ENCODE measurements around the gene CD93.
A peak's percentile ranks its signal among the peaks of the same experiment; 100 is the strongest.

The CD93 gene

DNA sequence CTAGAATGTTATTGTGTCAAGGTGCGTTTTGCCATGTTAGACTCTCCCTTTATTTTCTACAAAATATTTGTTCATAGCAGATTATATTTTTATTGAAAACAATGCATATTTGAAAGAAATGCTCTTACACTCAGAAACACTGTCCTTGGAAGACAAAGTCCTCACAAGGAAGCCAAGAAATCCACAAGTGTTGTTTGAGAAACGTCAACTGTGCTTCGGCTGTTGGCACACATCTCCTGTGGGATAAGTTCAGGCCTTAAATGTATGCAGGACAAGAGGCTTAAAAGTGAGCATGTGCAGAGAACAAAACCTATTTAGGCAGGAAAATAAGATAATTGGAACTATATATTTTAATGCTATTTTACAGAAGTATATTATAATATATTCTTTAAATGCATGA is 27.1 kb downstream of the CD93 start:
- no peak for DNase-seq

DNA sequence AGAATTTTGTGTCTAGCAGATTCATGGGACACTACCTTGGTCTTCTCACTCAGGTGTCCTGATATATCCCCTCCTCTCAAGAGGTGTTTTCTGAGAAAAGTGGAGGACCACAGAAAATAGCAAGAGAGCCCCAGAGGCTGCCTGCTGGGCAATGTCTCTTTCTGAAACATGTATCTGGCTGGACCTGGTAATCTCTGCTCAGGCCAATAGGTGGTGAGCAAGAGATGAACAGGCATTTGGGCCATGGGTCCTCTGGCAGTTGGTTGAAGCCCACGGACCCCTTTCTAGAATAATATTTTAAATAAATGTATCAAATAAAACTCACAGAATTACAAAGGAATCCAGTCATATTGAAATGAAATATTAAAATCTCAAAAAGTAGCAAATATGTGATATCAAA is 27.9 kb downstream of the CD93 start:
- DNase-seq = no peak

DNA sequence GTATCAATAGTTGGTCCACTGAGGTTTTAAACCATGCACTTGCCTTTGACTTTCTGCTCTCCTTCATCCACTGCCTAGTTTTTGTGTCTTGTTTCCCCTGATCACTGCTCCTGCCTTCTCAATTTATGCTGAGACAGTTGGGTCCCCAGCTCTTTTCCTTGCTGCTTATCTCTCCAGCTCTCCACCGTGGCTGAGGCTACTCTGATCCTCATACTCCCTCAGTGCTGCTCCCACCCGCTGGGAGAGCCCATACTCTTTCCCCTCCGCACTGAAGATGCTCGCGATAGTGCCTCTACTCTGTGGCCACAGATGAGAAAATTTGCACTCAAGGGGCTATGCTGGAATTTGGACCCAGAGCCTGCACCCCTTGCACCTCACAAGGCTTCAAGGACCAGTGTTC is 33.2 kb downstream of the CD93 start:
- DNase-seq = no peak

DNA sequence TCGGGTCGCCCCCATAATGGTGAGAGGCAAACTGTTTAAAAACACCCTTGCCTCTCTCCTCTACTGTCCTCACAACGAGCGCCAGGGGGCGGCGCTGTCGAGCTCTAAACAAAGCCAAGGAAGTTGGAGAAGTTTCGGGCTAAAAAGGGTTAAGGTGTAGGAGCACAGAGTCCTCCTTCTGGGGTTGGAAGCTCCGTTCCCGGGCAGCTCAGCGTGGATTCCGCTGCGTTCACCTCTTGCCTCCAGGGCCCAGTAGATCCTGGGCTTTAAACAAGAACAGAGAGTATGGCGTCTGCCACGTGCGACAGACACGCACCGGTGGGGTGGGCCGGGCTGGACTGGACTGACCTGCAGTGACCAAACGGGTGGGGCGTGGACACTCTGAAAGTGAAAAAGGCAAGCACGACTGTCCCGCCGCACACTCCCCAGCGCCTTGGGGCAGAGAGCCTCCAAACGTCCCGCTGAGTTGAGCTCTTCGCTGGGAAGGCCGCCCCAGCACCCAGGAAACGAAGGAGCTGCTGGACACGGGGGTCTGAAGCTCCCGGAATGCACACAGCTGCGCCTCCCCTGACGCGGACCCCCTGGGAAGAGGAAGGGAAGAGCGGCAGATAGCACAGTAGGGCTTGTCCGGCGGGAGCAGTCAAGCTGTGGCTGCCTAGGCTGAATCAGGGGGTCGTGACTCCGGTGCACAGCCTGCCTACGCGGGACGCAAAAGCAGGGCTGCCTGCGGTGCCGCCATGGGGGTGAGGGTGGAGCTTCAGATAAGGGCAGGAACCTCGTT is 35.1 kb downstream of the CD93 start:
- DNase-seq = peak; percentile 96

DNA sequence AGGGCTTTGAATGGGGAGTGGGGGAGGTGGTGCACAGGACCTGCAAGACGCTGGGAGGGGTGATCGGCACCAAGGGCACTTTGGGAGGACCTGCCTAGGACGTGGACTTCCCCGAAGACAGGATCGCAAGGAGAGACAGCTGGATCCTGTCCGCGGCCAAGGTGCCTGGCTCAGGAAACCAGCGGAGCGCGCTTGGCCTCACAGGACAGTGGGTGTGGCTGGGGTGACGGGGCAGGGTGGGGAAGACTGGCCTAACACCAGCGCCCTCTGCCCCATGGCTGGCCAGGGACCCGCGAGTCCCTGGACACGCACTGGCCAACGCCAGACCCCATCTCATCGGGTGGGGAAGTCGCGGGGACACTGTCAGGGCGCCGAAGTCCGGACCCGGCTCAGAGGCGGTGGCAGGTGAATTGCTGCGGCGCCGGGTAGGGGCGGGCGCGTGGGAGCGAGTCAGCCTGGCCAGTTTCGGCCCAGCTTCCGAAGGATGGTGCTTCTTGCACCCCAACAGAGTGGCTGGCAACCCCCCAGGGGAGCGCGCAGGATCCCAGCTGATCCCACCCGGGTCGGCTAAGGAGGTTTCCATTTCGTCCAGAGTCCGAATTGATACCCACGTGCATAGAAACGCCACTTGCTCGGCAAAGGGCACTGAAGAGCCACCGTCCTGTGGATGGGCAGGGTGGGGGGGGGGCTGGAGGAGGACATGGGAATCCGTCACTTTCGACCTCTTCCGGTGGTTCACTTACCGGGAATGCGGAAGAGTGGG is 35.9 kb downstream of the CD93 start:
- peak; percentile 44 for DNase-seq

DNA sequence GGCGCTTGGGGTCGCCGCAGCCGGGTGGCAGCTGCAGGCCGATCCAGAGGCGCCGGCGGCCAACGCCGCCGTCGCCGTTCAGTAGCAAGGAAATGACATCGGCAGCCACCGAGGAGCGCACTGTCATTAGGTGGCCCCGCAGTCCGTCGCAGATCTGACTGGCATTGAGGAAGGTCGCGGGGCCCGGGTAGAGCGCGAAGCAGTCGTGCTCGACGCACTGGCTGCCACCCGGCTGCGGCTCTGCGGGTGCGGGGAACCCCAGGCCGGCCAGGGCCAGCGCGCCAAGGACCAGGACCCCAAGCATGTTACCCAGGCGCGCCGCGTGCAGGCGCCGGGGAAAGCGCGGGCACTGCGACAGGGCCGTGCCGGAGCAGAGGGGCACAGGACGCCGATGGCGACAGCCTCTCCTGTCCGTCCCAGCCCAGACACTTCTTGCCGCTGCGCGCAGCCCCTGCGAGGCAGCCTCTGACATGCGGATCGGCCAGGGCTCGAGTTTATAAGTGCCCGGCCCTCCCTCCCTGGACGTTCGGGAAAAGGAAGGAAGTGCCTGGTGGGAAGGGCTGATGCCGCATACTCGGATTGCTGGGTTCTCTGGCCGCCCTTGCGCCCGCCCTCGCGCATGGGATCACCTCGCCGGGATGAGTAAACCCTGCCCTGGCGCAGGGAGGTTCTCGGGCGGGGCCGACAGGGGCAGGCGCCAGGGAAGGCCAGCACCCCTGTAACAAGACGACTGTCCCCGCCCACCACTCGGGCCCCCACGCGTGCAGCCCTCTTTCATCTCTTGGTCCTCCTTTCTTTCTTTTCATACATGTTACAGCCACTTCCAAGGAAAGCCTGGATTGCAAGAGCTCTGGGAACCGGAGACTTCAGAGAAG is 36.7 kb downstream of the CD93 start, which contains the start of gene THBD:
Gene THBD, minus strand, starts transcription at position 472 of the 875 bp plus-strand sequence. Its CDS starts 168 bp downstream, at position 304.
- DNase-seq = peak; percentile 82

DNA sequence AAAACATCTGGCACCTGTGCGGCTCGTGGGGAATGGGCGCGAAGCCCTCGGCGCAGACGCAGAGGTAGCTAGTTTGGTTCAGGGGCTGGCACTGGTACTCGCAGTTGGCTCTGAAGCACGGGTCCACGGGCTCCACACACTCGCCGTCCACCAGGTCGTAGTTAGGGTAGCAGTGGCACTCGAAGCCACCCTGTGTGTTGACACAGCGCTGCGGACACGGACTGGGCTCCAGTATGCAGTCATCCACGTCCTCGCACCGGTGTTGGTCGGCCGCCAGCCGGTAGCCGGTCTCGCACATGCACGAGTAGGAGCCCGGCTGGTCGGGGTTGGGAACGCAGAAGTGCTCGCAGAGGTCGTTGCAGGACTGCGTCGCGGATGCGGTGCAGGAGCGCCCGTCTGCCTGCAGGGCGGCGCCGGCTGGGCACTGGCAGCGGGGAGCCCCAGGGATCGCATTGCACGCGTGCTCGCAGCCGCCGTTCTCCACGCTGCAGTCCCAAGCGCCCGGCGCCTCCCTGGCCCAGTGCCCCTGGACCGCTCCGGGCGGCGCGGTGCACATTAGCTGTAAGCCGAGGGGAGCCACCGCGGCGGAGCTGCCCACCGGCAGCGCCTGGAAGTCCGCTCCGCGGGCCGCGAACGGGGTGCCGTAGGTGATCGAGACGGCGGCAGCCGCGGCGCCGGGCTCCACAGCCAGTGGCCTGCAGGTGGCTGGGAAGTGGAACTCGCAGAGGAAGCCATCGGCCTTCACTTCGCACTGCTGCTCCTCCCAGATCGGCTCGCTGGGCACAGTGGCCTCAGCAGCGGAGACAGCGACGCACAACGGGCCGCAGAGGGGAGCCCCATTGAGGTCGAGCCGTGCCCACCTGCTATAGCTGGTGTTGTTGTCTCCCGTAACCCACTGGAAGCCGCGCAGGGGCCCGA is 37.6 kb downstream of the CD93 start:
- DNase-seq = peak; percentile 82

DNA sequence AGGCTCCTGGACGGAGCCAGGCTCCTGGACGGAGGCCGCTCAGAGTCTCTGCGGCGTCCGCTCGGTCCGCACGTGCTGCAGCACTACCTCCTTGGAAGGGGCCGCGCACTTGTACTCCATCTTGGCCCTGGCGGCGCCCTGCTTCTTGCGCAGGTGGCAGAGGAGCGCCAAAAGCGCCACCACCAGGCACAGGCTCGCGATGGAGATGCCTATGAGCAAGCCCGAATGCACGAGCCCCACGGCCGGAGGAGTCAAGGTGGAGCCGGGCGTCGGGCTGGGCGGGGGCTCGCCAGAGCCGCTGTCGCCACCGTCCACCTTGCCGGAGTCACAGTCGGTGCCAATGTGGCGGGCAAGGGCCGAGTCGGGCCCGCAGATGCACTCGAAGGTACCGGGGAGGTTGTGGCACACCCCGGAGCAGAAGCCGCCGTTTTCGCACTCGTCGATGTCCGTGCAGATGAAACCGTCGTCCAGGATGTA is 38.3 kb downstream of the CD93 start:
- DNase-seq = no peak

DNA sequence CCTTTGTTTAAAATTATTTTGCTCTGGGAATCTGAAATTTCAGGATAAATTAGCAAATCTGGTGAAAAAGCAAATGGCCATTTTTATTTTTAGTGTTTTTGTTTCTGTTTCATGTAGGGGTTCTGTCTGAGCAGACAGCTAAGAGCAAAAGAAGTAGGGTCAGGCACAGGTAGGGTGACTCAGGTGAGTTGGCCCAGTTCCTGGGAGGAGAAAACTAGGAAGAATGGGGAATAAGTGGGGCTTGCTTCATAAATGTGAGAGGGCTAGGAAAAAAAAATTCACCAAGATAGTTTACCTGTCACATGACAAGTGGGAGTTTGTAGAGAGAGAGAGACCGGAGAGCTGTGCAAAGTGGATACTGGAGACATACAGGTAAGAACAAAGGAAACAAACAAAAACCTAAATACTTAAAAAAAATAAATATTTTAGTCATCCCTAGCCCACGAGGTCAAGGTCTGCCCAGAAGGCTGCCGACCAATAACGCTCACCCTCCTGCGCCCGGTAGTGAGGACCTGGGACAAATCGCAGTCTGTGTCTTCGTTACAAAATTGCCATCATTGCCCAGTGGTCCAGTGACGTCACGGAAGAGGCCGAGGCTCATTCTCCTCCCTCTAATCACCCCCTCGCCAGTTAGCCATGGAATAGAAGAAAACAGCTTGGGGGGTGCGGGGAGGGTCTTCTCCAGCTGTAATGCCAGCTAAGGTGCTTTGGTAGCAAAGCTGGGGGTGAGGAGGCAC is 39.0 kb downstream of the CD93 start:
- DNase-seq = no peak

DNA sequence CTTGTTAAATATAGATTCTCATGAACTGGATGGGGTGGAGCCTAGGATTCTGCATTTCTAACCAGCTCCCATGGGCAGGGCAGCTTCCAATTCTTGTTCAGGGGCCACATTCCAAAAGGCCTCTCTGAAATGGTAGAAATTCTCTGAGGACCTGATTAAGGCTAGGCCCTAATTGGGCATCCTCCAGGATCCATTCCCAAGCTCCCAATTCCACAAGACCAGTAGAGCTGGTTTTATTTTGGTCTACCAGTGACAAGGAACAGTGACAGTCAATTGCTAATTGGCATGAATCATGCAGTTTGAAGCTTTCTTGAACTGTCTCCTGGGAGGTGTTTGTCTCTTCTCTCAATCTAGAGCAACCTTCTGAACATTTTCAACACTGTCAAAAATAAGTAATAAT is 39.7 kb downstream of the CD93 start:
- no peak for DNase-seq

DNA sequence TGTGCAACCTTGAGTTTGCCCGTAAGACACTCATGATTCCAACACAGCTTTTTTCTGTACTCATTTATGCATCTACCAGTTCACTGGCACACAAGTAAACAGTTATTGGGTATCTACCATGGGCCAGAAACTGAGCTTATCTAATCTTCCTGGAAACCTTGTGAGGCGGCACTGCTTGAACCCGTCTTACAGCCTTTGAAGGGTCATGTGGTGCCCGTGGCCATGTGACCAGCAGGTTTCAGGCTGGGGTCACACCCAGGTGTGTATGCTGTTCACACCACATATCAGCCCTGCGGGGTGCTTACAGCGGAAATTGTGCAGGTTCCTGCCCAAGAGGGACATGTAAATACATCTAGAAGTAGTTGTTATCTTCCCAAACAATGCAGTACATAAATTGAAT is 42.7 kb downstream of the CD93 start:
- no peak for DNase-seq

DNA sequence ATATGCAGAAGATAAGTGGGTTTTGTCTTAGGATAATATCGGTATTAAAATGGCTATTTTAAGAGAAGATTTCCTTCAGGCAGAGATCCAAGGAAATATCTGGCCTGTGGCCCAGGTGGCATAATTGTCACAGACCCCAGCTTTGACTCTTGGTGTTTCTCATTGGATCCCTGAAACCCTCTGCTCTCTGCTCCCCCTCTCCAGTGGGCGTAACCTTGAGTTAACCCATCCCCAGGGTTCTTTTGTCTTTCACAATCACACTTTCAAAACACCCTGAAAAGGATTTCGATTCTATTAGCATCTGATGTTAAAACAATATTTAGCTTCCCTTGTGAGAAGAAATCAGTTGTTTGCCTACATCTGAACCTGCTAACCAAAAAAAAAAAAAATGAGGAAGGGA is 43.9 kb downstream of the CD93 start:
- DNase-seq = no peak

DNA sequence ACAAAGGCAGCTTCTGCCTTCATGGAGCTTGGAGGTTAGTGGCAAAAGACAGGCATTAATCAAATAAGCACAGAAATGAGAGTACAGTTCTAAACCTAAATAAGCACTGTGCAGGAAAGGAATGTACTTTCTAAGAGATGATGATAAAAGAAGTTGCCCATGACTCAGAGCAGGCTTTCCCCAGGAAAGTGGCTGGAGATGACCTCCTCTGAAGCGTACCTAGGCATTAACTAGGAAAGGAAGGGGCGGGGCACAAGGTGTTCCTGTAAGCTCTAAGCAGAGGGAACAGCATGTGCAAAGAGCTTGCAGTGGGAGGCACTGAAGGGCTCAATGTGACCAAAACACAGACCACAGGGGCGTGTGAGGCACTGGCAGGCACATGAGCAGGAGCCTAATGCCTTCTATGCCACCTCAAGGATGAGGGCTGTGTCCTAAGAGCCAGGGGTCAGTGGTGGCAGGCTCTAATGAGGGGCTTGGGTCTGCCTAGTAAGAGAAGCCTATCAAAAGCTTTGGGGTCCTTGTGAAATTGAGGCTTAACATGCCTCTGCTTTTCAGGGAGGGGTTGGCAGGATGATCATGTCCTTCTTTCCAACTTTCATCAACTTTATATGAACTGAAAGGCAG is 46.1 kb downstream of the CD93 start:
- DNase-seq = no peak

DNA sequence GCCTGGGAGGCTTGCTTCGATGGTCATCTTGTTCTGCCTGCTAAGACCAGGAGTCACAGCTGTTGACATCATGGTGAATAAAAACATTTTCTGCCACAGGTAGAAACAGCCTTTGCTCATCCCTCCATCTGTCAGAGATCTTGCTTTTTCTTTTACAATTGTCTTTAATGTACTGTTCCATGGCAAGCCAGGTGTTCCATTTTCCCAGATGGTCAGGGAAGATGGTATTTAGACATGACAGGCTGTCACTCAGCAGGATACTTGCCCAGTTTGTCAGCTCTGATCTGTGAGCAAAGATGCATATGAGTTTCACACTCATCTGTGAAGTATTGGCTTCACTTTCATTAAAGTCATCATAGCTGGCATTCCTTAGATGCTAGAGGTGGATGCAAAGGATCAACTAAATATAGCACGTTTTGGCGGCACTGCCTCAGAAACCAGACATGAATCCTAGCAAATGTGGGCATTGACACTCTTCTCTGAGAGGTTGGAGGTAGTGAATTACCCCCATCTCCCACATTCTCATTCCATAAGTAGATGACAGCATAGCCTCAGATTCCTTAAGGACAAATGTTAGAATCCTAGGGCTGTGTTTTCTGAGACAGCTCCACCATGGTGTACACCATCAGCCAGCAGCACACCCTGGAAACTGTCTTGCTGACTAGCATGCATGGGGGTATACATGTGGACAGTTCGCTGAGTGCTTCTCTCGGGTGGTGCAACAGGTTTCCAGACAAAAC is 46.8 kb downstream of the CD93 start:
- no peak for DNase-seq

DNA sequence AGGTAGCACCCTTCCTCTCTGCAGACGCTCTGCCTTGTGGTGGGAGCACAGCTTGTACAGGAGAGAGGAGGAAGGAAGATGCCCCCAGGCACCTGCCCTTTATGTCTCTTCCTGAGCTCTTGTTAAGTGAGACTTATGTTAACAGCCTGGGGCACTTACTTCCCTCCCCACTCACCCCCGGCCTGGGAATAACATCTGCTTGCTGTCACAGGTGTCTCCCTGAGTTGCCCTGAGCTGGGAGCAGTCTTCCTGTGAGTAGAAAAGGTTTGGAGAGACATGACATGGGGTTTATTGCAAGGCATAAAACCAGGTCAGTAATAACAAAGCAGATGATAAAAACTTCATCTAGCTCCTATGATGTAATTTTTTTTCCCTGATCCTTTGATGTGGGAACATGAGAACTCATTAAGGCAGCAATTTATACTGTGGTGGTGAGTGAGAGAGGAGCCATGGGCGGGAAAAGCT is 49.1 kb downstream of the CD93 start:
- no peak for DNase-seq

DNA sequence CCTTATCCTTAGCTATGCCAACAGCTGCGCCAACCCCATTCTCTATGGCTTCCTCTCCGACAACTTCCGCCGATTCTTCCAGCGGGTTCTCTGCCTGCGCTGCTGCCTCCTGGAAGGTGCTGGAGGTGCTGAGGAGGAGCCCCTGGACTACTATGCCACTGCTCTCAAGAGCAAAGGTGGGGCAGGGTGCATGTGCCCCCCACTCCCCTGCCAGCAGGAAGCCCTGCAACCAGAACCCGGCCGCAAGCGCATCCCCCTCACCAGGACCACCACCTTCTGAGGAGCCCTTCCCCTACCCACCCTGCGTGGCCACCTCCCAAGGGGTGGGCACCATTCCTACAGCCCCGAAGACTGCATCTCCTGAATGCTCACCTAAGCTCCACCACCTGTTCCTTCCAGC is 49.8 kb downstream of the CD93 start:
- DNase-seq = no peak

DNA sequence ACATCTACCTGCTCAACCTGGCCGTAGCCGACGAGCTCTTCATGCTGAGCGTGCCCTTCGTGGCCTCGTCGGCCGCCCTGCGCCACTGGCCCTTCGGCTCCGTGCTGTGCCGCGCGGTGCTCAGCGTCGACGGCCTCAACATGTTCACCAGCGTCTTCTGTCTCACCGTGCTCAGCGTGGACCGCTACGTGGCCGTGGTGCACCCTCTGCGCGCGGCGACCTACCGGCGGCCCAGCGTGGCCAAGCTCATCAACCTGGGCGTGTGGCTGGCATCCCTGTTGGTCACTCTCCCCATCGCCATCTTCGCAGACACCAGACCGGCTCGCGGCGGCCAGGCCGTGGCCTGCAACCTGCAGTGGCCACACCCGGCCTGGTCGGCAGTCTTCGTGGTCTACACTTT is 50.4 kb downstream of the CD93 start:
- no peak for DNase-seq

DNA sequence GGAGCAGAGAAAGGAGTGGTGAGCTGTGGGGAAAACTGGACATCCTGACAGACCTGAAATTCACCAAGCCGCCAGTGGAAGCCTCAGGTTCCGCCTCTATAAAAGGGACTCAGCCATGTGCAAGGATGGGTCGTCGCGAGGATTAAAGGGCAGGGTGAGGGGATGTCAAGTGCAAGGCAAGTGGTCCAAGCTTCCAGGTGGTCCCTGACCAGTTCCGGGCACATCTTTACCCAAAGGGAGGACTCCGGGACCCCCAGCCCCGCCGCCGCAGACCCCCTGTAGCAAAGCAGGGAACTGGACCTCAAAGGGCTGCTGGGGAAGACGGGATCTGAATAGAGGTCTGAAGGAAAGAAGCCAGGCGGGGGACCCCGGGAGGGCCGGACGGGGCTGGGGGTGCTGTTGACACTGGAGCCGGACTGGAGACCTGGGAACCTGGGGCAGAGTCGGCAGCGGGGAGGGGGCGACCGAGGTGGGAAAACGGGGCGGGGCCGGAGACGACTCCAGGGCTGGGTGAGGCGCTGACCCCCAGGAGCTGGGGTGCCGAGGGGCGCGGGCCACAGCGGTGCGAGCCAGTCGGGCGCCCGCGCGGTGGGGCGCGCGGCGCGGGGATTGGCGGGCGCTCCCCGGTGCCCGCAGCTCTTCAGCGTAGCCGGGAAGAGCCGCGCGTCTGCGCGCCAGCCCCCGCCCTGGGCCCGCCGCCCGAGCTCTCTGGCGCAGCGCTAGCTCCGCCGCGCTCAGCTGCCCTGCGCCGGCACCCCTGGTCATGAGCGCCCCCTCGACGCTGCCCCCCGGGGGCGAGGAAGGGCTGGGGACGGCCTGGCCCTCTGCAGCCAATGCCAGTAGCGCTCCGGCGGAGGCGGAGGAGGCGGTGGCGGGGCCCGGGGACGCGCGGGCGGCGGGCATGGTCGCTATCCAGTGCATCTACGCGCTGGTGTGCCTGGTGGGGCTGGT is 51.1 kb downstream of the CD93 start, which contains the start of gene SSTR4:
Gene SSTR4, plus strand, starts transcription at position 592 of the 951 bp plus-strand sequence. Its CDS starts 172 bp downstream, at position 764.
- no peak for DNase-seq

DNA sequence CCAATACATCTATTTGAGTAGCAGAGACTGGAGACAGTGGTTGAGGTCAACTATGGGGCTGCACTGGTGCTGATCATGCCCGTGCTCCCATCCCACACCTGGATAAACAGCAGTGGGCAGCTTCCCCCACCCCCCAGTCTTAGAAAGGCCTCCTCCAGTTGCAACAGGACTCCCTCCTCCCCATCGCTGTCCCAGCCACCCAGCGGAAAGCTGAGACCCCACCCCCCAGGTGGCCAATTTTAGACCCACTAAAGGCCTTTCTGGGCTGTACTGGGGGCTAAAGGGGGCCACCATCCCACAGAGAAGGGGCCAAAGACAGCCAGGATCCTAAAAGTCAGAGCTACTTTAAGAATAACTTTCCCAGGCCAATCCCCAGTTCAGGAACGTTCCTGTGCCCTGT is 52.2 kb downstream of the CD93 start:
- DNase-seq = no peak
